Adipocyte (in vitro differentiated cells): ENCODE results near the gene KCNT2.

Source experiments
- DNase-seq: peaks from one replicate; pipeline ENCODE4 v3.0.0-alpha.2; 2015; ENCODE audit warnings: low read depth
- H3K27me3 ChIP-seq: replicated peaks from 2 replicates; pipeline ENCODE4 v1.7.0; 2013; ENCODE audit warnings: mild to moderate bottlenecking, low read length, moderate library complexity; ENCODE audit not compliant: control insufficient read depth, insufficient read depth
- H3K36me3 ChIP-seq: 2 replicates; pipeline ENCODE4 v1.7.0; 2013; ENCODE audit warnings: low read length, mild to moderate bottlenecking, moderate library complexity; ENCODE audit not compliant: control insufficient read depth, insufficient read depth, severe bottlenecking
- H3K4me1 ChIP-seq: 2 replicates; pipeline ENCODE4 v1.7.0; 2013; ENCODE audit warnings: mild to moderate bottlenecking, low read length, moderate library complexity; ENCODE audit not compliant: control insufficient read depth, insufficient read depth
- H3K4me3 ChIP-seq: 2 replicates; pipeline ENCODE4 v1.7.0; 2013; ENCODE audit warnings: mild to moderate bottlenecking, low read length, moderate library complexity
- H3K9ac ChIP-seq: 2 replicates; pipeline ENCODE4 v1.7.0; 2013; ENCODE audit warnings: mild to moderate bottlenecking, low read length, moderate library complexity
- H3K9me3 ChIP-seq: 2 replicates; pipeline ENCODE4 v1.7.0; 2013; ENCODE audit warnings: mild to moderate bottlenecking, low read length, moderate library complexity; ENCODE audit not compliant: control insufficient read depth

Gene KCNT2

DNA sequence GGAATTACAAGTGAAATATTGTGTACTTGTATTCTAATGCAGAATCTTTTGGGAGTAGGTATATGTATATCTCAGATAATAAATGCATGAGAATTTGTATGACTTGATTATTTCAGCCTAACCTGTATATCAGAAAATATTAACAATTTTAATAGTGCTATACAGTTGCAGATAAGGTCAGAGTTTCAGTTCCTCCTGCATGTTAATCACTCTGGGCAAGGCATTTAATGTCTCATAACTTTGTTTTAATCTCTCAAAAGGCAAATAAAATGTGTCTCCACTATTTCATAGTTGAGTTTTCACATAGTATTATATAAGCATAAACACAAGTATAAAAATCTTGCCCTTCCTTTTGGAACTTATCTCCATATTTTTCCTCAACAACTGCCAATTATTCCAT is 352.5 kb downstream of the KCNT2 start:
- H3K27me3 ChIP-seq: no peaks in the 10 kb centered on the region
- no peaks in the 10 kb centered on the region for H3K36me3 ChIP-seq
- no peak overlapping the region for H3K4me3 ChIP-seq
- DNase-seq: no peak
- no peaks in the 10 kb centered on the region for H3K9me3 ChIP-seq
- H3K9ac ChIP-seq: no peak overlapping the region
- H3K4me1 ChIP-seq: no peaks in the 10 kb centered on the region

DNA sequence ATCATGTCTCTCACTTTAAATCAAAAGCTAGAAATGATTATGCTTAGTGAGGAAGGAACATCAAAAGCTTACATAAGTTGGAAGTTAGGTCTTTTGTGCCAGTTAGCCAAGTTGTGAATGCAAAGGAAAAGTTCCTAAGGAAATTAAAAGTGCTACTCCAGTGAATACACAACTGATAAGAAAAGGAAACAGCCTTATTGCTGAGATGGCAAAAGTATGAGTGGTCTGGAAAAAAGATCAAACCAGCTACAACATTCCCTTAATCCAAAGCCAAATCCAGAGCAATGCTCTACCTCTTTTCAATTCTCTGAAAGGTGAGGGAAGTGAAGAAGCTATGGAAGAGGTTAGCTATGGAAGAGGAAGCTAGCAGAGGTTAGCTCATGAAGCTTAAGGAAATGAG is 378.7 kb downstream of the KCNT2 start:
- no peak overlapping the region for H3K9ac ChIP-seq
- H3K27me3 ChIP-seq: no peaks in the 10 kb centered on the region
- H3K4me1 ChIP-seq: no peaks in the 10 kb centered on the region
- H3K9me3 ChIP-seq: no peaks in the 10 kb centered on the region
- no peaks in the 10 kb centered on the region for H3K36me3 ChIP-seq
- DNase-seq: no peak
- no peak overlapping the region for H3K4me3 ChIP-seq

DNA sequence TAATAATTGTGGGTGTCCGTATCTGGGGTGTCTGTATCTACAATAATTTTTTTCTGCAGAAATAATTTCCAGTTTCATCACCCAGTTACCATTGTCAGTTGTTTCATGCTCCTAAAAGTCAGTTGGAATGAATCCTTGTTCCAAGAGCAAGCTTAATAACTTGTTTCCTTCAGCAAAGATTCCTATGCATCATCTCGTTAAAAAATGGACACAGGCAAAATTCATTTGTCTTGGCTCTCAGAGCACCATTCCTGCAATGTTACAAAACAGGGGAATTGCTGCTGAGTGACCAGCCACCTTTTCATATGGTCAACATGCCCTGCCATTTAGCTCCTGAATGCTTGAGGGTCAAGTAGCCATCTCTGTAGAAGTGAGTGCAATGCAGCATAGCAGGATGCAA is 393.4 kb downstream of the KCNT2 start:
- no peaks in the 10 kb centered on the region for H3K36me3 ChIP-seq
- no peak for DNase-seq
- H3K27me3 ChIP-seq: no peaks in the 10 kb centered on the region
- no peaks in the 10 kb centered on the region for H3K9me3 ChIP-seq
- no peak overlapping the region for H3K4me3 ChIP-seq
- H3K9ac ChIP-seq: no peak overlapping the region
- H3K4me1 ChIP-seq: no peaks in the 10 kb centered on the region

DNA sequence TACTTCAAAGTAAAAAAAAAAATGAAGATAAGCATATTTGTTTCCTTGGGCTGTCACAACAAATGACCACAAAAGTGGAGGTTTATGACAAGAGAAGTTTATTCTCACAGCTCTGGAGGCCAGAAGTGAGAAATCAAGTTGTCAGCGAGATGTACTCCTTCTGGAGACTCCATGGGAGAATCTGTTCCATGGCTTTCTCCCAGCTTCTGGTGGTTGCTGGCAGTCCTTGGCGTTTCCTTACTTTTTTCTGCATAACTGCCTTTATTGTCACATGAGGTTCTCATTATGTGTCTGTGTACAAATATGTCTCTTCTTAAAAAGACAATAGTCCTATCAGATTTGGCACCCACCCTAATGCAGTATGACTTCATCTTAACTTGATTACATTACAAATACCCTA is 398.3 kb downstream of the KCNT2 start:
- Histone ChIP-seq H3K4me1 (no peaks in the 10 kb centered on the region), H3K4me3 (no peak overlapping the region), H3K9me3 (no peaks in the 10 kb centered on the region), H3K9ac (no peak overlapping the region), H3K27me3 (no peaks in the 10 kb centered on the region), H3K36me3 (no peaks in the 10 kb centered on the region)
- peak; percentile 19 for DNase-seq

DNA sequence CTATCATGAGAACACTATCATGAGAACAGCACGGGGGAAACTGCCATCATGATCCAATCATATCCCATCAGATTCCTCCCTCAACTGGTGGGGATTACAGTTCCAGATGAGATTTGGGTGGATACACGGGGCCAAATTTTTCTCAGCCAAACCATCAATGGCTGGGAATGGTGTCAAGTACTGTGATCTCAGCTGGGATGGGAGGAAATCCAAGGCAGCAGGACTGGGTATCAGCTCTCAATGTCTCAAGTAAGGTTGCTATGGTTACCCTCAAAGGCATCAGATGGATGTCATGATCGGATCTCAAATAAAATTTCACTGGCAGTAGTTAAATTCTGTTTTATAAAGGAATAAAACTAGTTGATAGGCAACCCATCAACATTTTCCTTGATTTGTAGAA is 399.0 kb downstream of the KCNT2 start:
- Histone ChIP-seq H3K4me3 (no peak overlapping the region), H3K36me3 (no peaks in the 10 kb centered on the region), H3K9me3 (no peaks in the 10 kb centered on the region), H3K27me3 (no peaks in the 10 kb centered on the region), H3K9ac (no peak overlapping the region), H3K4me1 (no peaks in the 10 kb centered on the region)
- DNase-seq: no peak

DNA sequence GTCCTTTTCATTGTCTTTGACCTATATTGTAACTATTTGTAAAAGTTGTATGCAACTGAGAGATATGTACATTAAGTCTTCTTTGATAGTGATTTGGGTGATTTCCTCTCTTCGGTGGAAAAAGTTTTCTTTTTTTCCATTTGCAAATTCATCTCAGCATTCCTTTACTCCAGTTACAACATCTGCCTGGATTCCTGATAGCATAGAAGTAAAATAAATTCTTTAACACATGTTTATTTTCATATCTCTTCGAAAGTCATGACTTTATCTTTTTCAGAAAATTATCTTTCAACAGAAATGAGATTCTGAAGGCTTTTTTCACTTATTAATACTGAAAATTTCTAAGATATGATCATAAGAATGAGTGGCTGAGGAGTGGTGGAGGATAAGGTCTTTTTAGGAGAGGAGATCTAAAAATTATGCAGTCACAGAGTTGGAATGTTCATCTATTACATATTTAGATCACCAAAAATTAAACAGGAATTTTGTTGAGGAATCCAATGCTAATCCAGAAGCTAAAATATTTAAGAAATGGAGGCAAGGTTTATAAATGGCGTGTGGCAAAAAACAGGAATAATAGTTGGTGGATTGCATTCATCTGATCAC is 400.5 kb downstream of the KCNT2 start:
- DNase-seq: peak; percentile 35
- Histone ChIP-seq H3K4me3 (no peak overlapping the region), H3K27me3 (no peaks in the 10 kb centered on the region), H3K36me3 (no peaks in the 10 kb centered on the region), H3K4me1 (no peaks in the 10 kb centered on the region), H3K9ac (no peak overlapping the region), H3K9me3 (no peaks in the 10 kb centered on the region)

DNA sequence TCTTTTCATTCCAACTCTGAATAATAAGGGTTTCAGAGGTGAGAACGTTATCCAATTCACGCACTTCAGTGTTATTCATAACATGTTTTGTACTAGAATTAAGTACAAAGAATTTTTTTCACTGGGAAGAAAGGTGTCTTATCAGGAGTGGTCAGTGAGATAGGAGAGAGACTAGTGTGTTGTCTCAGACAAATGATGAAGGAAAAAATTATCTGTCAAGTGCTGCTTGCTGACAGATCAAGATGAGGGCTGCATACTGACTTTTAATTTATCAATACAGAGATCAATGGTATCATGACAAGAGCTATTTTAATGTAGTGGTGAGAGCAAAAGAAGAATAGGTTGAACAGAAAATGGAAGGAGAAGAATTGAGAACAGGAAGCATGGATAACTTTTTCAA is 402.4 kb downstream of the KCNT2 start:
- Histone ChIP-seq H3K27me3 (no peaks in the 10 kb centered on the region), H3K4me3 (no peak overlapping the region), H3K9ac (no peak overlapping the region), H3K9me3 (no peaks in the 10 kb centered on the region), H3K36me3 (no peaks in the 10 kb centered on the region), H3K4me1 (no peaks in the 10 kb centered on the region)
- no peak for DNase-seq

DNA sequence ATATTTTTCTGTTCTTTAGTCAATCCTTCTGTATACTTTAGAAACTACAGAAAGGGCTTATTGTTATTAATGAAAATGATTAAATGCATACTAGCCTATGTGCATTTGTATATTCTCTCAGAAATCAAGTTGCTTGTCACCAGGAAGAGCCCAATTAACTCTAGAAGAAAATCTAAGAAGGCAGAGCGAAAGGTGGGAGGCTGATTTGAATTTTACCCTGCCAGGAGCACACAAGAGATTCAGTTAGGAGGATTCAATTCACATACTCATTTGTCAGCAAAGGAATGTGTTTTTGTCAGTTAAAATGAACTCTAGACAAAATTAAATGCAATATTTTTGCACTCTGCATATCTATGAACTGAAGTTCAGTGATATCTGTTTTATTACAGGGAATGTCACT is 411.8 kb downstream of the KCNT2 start:
- Histone ChIP-seq H3K27me3 (no peaks in the 10 kb centered on the region), H3K9me3 (no peaks in the 10 kb centered on the region), H3K4me3 (no peak overlapping the region), H3K36me3 (no peaks in the 10 kb centered on the region), H3K9ac (no peak overlapping the region), H3K4me1 (no peaks in the 10 kb centered on the region)
- DNase-seq: no peak

DNA sequence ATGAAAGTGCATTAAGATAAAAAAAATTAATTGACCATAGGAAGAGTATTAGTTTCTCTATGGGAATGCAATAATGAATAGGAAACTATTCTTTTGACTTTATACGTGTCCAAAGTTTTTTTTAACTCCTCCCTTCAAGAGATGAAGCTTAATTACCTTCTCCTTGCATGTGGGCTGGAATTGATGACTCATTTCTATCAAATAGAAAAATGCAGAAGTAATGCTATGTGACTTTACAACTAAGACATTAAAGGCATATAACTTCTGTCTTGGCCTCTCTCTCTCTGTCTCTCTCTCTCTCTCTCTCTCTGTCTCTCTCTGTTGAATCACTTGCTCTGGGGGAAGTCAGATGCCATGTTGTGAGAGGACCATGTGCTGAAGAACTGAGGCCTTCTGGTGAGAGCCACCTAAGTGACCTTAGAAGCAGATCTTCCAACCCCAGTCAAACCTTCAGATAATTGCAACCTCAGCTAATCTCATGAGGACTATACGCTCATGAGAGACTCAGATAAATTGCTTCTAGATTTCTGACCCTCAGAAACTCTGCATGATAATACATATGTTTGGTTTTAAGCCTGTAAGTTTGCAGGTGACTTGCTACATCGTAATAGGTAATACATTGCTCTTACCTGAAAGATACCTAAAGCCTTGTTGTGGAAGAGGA is 414.2 kb downstream of the KCNT2 start:
- Histone ChIP-seq H3K4me1 (no peaks in the 10 kb centered on the region), H3K4me3 (no peak overlapping the region), H3K36me3 (no peaks in the 10 kb centered on the region), H3K9ac (no peak overlapping the region), H3K9me3 (no peaks in the 10 kb centered on the region), H3K27me3 (no peaks in the 10 kb centered on the region)
- peak; percentile 9 for DNase-seq

DNA sequence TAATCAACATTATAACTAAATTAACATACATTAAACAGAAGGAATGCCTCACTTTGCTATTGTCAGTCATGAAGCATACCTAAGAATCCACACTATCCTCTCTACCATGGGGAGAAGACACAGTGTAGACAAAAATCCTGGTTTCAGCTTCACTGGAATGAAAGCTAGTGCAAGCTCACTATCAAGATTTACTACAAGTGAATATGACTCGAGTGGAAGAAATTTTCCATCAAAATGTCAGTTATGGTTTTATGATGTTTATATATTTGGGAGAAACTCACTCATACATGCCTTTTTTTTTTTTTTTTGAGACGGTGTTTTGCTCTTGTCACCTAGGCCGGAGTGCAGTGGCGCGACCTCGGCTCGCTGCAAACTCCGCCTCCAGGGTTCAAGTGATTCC is 424.3 kb downstream of the KCNT2 start:
- Histone ChIP-seq H3K4me1 (peaks cover 11% of the 10 kb centered on the region), H3K36me3 (no peaks in the 10 kb centered on the region), H3K9ac (no peak overlapping the region), H3K9me3 (no peaks in the 10 kb centered on the region), H3K27me3 (no peaks in the 10 kb centered on the region), H3K4me3 (no peak overlapping the region)
- no peak for DNase-seq

DNA sequence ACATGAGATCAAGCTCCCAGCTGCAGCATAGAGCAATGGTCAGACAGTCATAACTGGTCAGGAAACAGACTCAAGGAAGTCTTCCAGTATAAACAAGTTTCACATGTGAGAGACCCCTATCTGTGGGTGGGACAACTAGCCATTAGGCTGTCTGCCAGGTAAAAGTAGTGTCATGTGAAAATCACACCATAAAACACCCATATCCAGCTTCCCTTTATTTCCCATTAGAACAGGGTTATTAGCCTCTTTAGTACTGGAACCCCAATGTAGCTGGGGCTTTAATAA is 426.7 kb downstream of the KCNT2 start:
- no peak overlapping the region for H3K4me3 ChIP-seq
- no peak for DNase-seq
- no peaks in the 10 kb centered on the region for H3K36me3 ChIP-seq
- no peak overlapping the region for H3K9ac ChIP-seq
- no peaks in the 10 kb centered on the region for H3K27me3 ChIP-seq
- H3K4me1 ChIP-seq: peaks cover 11% of the 10 kb centered on the region
- no peaks in the 10 kb centered on the region for H3K9me3 ChIP-seq
